ENCODE measurements around the gene OR2M7.
"Not testable (repeated sequence)": the region's sequence is repeated elsewhere in the genome, so short reads cannot be mapped to it uniquely, and the experiment has no call there.

The OR2M7 gene, protein sequence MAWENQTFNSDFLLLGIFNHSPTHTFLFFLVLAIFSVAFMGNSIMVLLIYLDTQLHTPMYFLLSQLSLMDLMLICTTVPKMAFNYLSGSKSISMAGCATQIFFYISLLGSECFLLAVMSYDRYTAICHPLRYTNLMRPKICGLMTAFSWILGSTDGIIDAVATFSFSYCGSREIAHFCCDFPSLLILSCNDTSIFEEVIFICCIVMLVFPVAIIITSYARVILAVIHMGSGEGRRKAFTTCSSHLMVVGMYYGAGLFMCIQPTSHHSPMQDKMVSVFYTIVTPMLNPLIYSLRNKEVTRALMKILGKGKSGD

DNA sequence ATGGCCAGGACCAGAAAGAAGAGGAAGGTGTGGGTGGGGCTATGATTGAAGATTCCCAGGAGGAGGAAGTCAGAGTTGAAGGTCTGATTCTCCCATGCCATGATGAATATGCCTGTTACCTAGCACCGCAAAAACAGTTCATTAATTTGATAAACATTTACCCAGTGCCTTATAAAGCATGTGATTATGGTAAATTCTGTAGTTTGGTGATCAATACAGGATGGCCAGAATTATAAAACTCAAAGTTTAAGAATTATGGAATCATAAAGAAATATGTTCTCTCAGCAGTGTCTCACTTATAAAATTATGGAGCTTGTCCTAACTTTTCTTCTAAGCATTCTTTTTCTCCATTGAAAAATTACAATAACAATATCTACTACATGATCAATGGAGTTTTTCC, at the start of gene OR2M7:
Gene OR2M7, minus strand, starts transcription at position 101 of the 400 bp plus-strand sequence. Its CDS starts 0 bp downstream, at position 101.
- DNase-seq (ENCODE audit: low spot score) = no peak

DNA sequence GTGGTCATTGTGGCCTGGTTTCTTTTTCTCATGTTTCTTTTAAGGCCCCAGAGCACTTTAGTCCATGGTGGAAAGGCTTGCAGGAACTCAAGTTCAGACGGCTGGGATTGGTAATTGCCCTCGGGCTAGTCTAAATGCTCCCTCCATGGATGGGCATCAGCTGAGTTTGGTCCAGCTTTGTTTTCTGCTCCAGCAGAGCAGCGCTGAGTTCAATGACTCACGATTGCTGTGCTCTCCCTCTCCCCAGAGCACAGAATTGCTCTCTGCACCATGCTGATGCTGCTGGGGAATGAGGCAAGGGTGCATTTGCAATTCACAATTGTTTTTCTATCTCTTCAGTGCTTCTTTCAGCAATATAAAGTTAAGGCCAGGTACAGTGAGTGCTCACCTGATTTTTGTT, 49.4 kb upstream of the OR2M7 start:
- DNase-seq (ENCODE audit: low spot score) = no peak

DNA sequence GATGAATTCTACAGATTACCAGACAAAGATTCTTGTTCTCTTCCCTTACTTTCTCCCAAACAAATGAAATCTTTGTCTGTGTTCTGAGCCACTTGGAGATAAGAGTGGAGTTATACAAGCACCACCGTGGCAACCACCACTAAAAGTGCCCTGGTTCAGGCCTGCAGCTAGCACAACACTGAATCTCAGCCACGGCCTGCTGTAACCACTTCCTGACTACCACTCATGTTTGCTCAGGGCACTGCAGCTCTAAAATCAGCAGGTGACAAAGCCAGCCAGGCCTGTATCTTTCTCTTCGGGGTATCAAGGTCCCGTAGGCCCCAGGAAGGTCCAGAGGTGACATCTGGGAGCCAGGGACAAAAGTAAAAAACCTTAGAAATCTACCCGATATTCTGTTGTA, 48.0 kb upstream of the OR2M7 start:
- no peak for DNase-seq (ENCODE audit: low spot score)

DNA sequence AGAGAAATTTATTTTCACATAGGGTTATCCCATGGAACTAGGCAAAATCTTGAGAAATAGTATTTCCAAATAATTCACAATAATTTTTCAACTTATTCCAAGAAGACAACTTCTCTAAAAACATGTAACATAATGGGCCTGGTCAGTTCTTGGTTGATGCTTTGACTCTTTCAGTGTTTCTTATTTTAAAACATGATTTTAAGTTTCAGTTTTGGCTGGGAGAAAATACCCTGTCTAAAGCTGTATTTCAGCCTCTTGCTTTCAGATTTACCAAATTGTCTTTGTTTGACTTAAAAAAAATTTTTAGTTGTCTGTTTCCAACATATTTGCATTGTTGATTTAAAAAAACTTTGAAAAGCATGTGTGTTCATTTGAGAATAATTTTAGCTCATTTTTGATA, 42.2 kb upstream of the OR2M7 start:
- DNase-seq (ENCODE audit: low spot score) = no peak

DNA sequence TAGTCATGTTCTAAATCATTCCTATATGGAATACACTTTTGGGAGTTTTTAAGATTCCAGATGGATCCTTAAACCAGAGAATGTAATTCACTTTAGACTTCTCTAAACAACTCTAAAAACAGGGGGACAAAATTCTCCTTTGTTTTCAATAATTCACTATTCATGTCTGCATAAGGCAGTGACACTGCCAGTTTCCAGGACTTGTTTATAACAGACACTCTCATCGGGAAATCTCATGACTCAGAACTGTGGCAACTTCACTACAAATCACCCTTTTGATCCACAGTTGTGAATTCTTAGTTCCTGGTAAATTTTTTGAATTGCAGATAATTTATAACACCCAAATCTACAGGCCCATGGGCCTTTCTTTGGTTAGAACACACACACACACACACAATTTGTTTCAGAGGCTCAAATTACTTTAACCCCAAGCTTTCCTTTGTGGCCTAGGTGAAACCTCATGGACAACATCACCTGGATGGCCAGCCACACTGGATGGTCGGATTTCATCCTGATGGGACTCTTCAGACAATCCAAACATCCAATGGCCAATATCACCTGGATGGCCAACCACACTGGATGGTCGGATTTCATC, 36.9 kb upstream of the OR2M7 start, which contains the start of gene OR2T4:
Gene OR2T4, plus strand, starts transcription at position 545 of the 595 bp plus-strand sequence. Its CDS starts 0 bp downstream, at position 545.
- DNase-seq (ENCODE audit: low spot score) = no peak

DNA sequence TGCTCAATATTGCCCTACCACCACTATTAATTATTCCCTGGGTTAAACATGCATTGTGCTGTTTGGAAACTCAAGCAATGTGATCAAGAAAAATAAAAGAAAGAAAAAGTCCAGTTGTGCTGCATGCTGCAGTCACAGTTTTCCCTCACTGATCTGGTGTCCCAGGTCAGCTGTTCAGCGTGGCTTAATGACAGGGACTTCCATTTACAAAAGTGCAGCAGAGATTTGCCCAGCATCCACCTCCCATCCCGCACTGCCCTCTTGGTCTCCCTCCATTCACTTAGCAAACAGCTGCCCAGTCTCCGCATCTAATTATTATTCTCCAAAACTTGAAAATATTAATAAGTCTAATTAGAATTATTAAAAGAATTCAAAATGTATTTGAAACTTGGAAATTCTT, 35.0 kb upstream of the OR2M7 start:
- DNase-seq (ENCODE audit: low spot score) = no peak

DNA sequence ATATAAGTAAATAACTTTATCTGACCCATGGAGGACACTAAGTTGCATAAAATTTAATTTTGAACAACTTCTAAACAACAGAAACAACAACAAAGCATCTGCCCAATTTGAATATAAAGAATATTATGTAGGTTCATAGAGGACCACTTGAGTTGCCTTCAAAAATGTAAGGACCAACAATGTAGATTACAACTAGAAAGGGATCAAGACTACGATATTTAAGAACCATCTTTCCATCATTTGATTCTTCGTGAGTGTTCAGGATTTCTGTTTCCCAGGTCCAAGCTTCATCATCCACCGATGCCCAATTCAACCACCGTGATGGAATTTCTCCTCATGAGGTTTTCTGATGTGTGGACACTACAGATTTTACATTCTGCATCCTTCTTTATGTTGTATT, 24.1 kb upstream of the OR2M7 start, which contains the start of gene OR14C36:
Gene OR14C36, plus strand, starts transcription at position 301 of the 400 bp plus-strand sequence. Its CDS starts 0 bp downstream, at position 301.
- DNase-seq (ENCODE audit: low spot score) = no peak

DNA sequence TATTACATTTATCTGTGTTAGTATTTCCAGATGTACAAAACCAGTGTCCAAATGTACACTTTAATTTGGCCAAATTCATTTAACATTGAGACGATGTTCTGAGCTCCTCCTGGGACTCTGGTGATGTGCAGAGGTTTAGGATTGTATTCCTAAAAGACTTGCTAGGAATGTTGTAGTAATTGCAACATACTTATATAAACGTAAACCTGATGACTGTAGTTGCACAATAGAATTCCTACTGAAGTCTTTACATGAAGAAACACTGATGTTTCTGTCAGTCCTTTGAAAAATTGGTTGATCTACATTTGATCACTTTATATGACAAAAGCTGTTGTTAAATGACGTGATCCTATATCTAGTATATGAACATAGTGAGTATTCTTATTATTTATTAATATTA, 19.1 kb upstream of the OR2M7 start:
- no peak for DNase-seq (ENCODE audit: low spot score)

DNA sequence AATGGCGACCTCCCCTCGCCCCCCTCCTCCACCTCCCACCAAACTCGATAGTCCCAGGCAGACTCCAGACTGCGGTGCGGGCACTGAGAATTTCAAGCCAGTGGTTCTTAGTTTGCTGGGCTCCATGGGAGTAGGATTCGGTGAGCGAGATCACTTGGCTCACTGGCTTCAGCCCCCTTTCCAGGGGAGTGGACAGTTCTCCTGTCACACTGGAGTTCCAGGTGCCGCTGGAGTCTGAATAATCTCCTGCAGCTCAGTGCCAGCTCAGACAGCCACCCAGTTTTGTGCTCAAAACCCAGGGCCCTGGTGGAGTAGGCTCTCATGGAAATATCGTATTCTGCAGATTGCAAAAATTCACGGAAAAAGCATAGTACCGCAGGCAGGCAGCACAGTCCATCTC, 7.6 kb downstream of the OR2M7 start:
- DNase-seq (ENCODE audit: low spot score) = no peak

DNA sequence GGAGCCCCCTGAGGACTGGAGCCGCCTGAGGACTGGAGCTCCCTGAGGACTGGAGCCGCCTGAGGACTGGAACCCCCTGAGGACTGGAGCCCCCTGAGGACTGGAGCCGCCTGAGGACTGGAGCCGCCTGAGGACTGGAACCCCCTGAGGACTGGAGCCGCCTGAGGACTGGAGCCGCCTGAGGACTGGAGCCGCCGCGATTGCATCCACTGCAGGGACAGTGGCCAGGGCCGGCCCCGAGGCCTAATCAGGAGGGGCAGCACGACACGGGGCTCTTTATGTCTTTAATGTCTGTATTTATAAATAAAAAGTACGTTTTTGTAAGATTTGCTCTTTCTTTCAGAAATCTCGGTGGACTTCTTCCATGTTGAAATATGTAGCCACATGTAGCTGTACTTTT, 17.6 kb downstream of the OR2M7 start:
- DNase-seq (ENCODE audit: low spot score) = not testable (repeated sequence)

DNA sequence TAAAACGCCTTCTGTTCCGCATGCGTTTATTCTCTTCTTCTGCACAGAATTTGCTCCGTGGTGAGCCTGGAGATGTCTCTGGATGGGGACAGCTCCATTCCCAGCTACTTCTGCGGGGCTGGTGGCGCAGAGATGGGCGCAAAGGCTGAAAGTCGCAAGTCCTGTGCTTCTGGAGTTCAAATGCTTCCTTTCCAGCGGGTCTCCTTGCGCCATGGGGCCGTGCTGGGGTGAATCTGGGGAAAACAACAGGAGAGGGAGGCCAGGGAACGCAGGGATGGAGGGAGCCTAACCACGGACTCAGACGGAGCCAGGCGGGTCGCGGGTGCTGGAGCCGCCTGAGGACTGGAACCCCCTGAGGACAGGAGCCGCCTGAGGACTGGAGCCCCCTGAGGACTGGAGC, 18.3 kb downstream of the OR2M7 start:
- no peak for DNase-seq (ENCODE audit: low spot score)

DNA sequence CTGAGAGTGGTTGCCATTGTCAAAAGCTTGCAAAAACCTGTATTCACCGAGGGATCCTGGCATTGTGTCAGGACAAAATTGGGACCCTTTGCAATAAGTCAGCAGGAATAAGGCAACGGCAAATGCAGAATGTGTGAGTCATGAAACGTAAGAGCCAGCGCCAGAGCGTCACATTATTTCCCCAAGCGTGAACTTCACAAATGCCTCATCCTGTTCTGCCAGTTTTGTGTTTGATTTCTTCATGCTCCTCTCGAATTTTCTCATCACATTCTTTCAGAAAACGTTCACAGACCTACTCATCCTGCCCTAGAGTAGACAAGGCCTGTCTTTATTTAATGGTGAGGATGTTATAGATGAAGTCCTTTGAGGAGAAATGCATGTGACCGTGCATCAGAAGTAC, 18.7 kb downstream of the OR2M7 start:
- DNase-seq (ENCODE audit: low spot score) = not testable (repeated sequence)

DNA sequence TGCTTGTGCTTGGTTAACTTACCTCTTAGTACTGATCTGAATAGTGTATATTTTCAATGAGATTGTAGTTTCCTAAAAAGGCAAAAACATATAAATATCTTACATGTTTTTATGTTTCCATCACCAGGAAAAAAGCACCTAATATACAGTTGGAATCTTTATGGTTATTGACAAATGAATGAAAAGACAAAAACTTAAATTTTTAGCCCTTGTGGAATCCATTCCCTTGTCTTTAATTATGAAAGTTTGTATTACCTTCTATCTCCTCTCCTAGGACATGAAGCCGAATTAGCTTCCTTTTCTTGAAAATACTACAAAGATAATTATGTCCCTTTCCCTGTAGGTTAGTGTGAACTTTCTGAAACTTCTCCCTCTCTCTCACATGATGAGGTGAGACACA, 21.0 kb downstream of the OR2M7 start, which contains the start of gene OR2T12:
Gene OR2T12, minus strand, starts transcription at position 101 of the 400 bp plus-strand sequence. CDS start 7,846 bp downstream, outside the sequence.
- no peak for DNase-seq (ENCODE audit: low spot score)

DNA sequence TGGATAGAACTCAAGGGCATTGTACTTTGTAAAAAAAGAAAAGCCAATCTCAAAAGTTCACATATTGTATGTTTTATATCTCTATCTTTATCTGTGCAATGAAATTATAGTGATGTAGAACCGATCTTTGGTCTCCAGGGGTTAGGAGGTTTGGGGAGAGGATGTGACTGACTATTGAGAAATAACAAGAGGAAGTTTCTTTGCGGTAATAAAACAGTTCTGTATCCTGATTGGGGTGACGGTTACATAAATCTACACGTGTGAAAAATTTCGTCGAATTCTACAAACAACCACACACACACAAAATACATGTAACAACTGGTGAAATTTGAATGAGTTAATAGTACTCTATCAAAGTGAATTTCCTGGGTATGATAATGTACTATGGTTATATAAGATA, 36.0 kb downstream of the OR2M7 start:
- DNase-seq (ENCODE audit: low spot score) = no peak

DNA sequence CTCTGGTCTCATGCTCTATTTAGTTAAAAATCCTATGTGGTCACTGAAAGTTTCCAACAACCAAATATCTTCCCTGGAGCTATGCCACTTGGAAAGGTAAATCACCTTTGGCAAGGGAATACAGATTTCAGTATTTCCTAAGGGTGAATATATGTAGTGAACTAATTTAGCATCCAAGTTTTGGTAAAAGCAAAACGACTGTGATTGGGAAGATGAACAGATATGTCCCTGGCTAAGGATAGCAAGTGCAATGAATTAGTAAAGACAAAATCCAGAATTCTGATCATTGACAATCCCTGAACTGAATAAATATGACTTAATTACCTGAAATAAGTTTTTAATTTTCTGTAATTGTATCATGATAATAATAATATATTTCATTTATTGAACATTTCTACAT, 46.5 kb downstream of the OR2M7 start, which contains the start of gene OR2T33:
Gene OR2T33, minus strand, starts transcription at position 101 of the 400 bp plus-strand sequence. CDS start 4,162 bp downstream, outside the sequence.
- DNase-seq (ENCODE audit: low spot score) = no peak
